Breast epithelium (tissue), 4 donors: ENCODE data around the gene REXO1. TPM values are rescaled to one million over a fixed set of nuclear protein-coding genes. Genes with fewer than 3 reads are reported as not detected.

Source experiments
- DNase-seq, 2 donors: peaks; one replicate each; pipeline ENCODE4 v3.0.0-alpha.2; 2019; ENCODE audit warnings: low spot score in 2 of 2
- H3K27ac ChIP-seq, 2 donors: fragments of 200-600 bp; sonication (generic) in 1 of 2; one replicate each; pipeline ENCODE4 v1.5.1; 2016 to 2019; ENCODE audit warnings: mild to moderate bottlenecking in 1 of 2
- H3K27me3 ChIP-seq, 2 donors: fragments of 200-600 bp; sonication (generic) in 1 of 2; one replicate each; pipeline versions ENCODE4 v1.5.1 to v1.6.0; 2017 to 2019; ENCODE audit warnings: control low read depth in 1 of 2, mild to moderate bottlenecking in 1 of 2
- H3K36me3 ChIP-seq: fragments of 200-600 bp; one replicate; pipeline ENCODE4 v1.5.1; 2019
- H3K4me1 ChIP-seq, 2 donors: fragments of 200-600 bp; sonication (generic); one replicate each; pipeline ENCODE4 v1.5.1; 2016 to 2019; ENCODE audit warnings: control low read depth in 1 of 2
- H3K4me3 ChIP-seq, 3 donors: fragments of 200-600 bp; sonication (generic); 1 replicate in 2 of 3; 2 replicates in 1 of 3; pipeline ENCODE4 v1.5.1; 2016 to 2019; ENCODE audit warnings: mild to moderate bottlenecking in 3 of 3, moderate library complexity in 2 of 3
- H3K9me3 ChIP-seq, 2 donors: fragments of 200-600 bp; sonication (generic) in 1 of 2; one replicate each; pipeline ENCODE4 v1.5.1; 2016 to 2019; ENCODE audit warnings: control low read depth in 1 of 2
- CTCF ChIP-seq, 3 donors: fragments of 450-650 bp; IDR thresholded peaks; one replicate each; pipeline ENCODE4 v1.5.1; 2016 to 2017; ENCODE audit warnings: antibody characterized with exemption in 3 of 3, mild to moderate bottlenecking in 3 of 3, moderate library complexity in 3 of 3
- POLR2A ChIP-seq: fragments of 450-650 bp; IDR thresholded peaks from one replicate; pipeline ENCODE4 v1.6.1; 2016; ENCODE audit warnings: antibody characterized with exemption, mild to moderate bottlenecking, moderate library complexity
- POLR2AphosphoS5 ChIP-seq, 3 donors: sonication (generic); formaldehyde crosslinking; IDR thresholded peaks; one replicate each; pipeline ENCODE4 v1.6.1; 2017; ENCODE audit warnings: antibody characterized with exemption in 3 of 3
- intact Hi-C: fragments of 100-400 bp; cut with DNase I; formaldehyde crosslinking; loops from one replicate; pipeline ENCODE4 v1.15.1; 2023; ENCODE audit warnings: low total_unique reads
- total RNA-seq, 3 donors: library from RNA; depleted of rRNA; stranded (reverse); fragments of >200 nt; gene quantifications; one replicate each; pipeline ENCODE4 v1.1.0, GENCODE V29; 2016

Gene REXO1
- total RNA-seq, 3 donors from 2014 or later: 10.4 to 25.2 (median 19.7) TPM

GRCh38 chr19:1814391-1814790, 33.9 kb downstream of the REXO1 start:
- H3K27me3 ChIP-seq: no peaks in the 10 kb centered on the region
- no peaks in the 10 kb centered on the region for H3K9me3 ChIP-seq
- H3K27ac ChIP-seq: no peak overlapping the region
- H3K4me3 ChIP-seq: no peak overlapping the region
- no peak for TF ChIP-seq POLR2A
- TF ChIP-seq CTCF (IDR thresholded peaks at IDR 0.05): no peak
- TF ChIP-seq POLR2AphosphoS5 (IDR thresholded peaks at IDR 0.05): no peak
- DNase-seq: no peak
- peaks cover 0 to 6% of the 10 kb centered on the region in 2 donors for H3K4me1 ChIP-seq
- H3K36me3 ChIP-seq: peaks cover 19% of the 10 kb centered on the region
- intact Hi-C loops: no loop called here

GRCh38 chr19:1813192-1814182, 34.8 kb downstream of the REXO1 start:
- DNase-seq: no peak
- intact Hi-C loops: no loop called here
- Histone ChIP-seq H3K4me3 (peak overlapping the region; percentile 45 to 73 (median 59)), H3K36me3 (peaks cover 14% of the 10 kb centered on the region), H3K27me3 (no peaks in the 10 kb centered on the region), H3K27ac (peak overlapping the region in 1 of 2 donors; percentile 80), H3K9me3 (no peaks in the 10 kb centered on the region), H3K4me1 (peaks cover 0 to 6% of the 10 kb centered on the region in 2 donors)
- no peak for TF ChIP-seq POLR2A
- TF ChIP-seq POLR2AphosphoS5 (IDR thresholded peaks at IDR 0.05): no peak
- TF ChIP-seq CTCF (IDR thresholded peaks at IDR 0.05): no peak

- H3K36me3 ChIP-seq: peaks cover 9% of the 10 kb centered on the region
- peak overlapping the region; percentile 45 to 73 (median 59) for H3K4me3 ChIP-seq
- TF ChIP-seq POLR2AphosphoS5 (IDR thresholded peaks at IDR 0.05) (no peak), CTCF (IDR thresholded peaks at IDR 0.05) (peak in 1 of 3 donors; percentile 27)
- H3K9me3 ChIP-seq: no peaks in the 10 kb centered on the region
- peak overlapping the region; percentile 64 to 80 for H3K27ac ChIP-seq
- intact Hi-C loops: no loop called here
- peaks cover 0 to 6% of the 10 kb centered on the region in 2 donors for H3K4me1 ChIP-seq
- peak; percentile 80 to 82 for DNase-seq
- H3K27me3 ChIP-seq: no peaks in the 10 kb centered on the region
Observed at GRCh38 chr19:1812426-1813191, 35.7 kb downstream of the REXO1 start.

GRCh38 chr19:1811942-1812425, 36.3 kb downstream of the REXO1 start, which contains the start of gene ATP8B3:
ATP8B3 (minus strand) TSS chr19:1812276; CDS start chr19:1811736, 540 bp downstream.
- no peak for TF ChIP-seq POLR2A
- no peak for TF ChIP-seq POLR2AphosphoS5 (IDR thresholded peaks at IDR 0.05)
- no peak for TF ChIP-seq CTCF (IDR thresholded peaks at IDR 0.05)
- H3K4me1 ChIP-seq: peaks cover 0 to 6% of the 10 kb centered on the region in 2 donors
- peaks cover 5% of the 10 kb centered on the region for H3K36me3 ChIP-seq
- H3K4me3 ChIP-seq: peak within 1 kb of the TSS; percentile 45 to 73 (median 59)
- no peaks in the 10 kb centered on the region for H3K9me3 ChIP-seq
- intact Hi-C loops: no loop called here
- no peak for DNase-seq
- H3K27ac ChIP-seq: peak within 1 kb of the TSS; percentile 64 to 80
- no peaks in the 10 kb centered on the region for H3K27me3 ChIP-seq
